ENCODE results near the gene PTPRQ.

DNA sequence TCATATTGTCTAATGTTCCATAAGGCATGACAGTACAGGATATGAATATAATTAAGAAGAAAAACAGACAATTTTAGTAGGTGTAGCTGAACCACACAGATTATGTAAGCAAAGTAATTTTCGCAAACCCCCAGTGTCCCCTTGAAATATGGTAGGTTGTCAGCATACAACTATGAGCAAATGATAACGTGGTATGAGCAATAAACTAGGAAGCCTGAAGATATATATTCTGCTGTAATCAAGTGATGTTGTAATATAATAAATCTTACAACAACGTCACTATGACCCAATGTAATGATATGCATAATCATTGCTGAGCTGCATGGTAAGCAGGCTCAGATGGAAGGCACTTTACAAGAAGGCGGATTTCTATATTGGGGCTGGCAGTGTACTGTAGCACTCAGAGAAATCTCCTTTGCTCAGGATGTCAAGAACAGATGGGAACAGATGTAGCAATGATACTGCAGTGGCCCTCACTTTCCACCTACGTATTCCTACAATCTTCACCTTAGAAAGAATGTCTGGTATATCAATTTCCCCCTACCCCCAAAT is 215.6 kb downstream of the PTPRQ start:
- TF ChIP-seq POLR2A (IDR thresholded peaks at IDR 0.05; ENCODE audit: low read length) = no peak
- TF ChIP-seq GATA1 (IDR thresholded peaks at IDR 0.05; ENCODE audit: low read depth, low read length) = no peak
